Mammary epithelial cell (primary cell): Measurements from ENCODE around the gene MLXIP.

Source experiments
- CTCF ChIP-seq, 2 donors: IDR thresholded peaks in 1 of 2; conservative IDR thresholded peaks in 1 of 2; 2 replicates each; pipeline ENCODE4 v1.5.1; 2011 to 2012; ENCODE audit warnings: inconsistent platforms in 2 of 2, low read length in 2 of 2, mild to moderate bottlenecking in 2 of 2, control low read depth in 1 of 2, low read depth in 1 of 2; ENCODE audit not compliant: insufficient read depth in 1 of 2; ENCODE audit errors: extremely low read depth in 1 of 2
- EZH2 ChIP-seq: IDR thresholded peaks from 2 replicates; pipeline ENCODE4 v1.6.1; 2012; ENCODE audit warnings: low read length, inconsistent platforms, borderline replicate concordance

GRCh38 chr12:122194804-122195203 is 116.2 kb downstream of the MLXIP start:
- no peak for TF ChIP-seq CTCF (conservative IDR thresholded peaks at IDR 0.05 in 1 of 2, IDR thresholded peaks at IDR 0.05 in 1 of 2; ENCODE audit: extremely low read depth in 1 of 2, insufficient read depth in 1 of 2, low read depth in 1 of 2, low read length in 2 of 2)
- no peak for TF ChIP-seq EZH2
